Measurements from ENCODE around the gene SIPA1L2. TPM values are rescaled to one million over a fixed set of nuclear protein-coding genes. Genes with fewer than 3 reads are reported as not detected.

SIPA1L2 gene
- total RNA-seq, 1 donor from 2014 or later, result 3.0 TPM

- no peak for DNase-seq (ENCODE audit: low spot score)
- no peak for ATAC-seq
These were observed 36.0 kb downstream of the SIPA1L2 start for GRCh38 chr1:232593717-232594502.

- ATAC-seq, result no peak
- DNase-seq (ENCODE audit: low spot score), result no peak
These were observed 38.6 kb downstream of the SIPA1L2 start for GRCh38 chr1:232591344-232591743.

- ATAC-seq, result peak; percentile 16
- DNase-seq (ENCODE audit: low spot score), result no peak
These were observed 39.2 kb downstream of the SIPA1L2 start for GRCh38 chr1:232590744-232591082.

GRCh38 chr1:232589812-232590743, 39.9 kb downstream of the SIPA1L2 start:
- DNase-seq (ENCODE audit: low spot score) (no peak), ATAC-seq (peak; percentile 58)

- ATAC-seq, result no peak
- no peak for DNase-seq (ENCODE audit: low spot score)
These were observed 40.7 kb downstream of the SIPA1L2 start for GRCh38 chr1:232589111-232589811.

- no peak for DNase-seq (ENCODE audit: low spot score)
- ATAC-seq, result no peak
These were observed 42.6 kb downstream of the SIPA1L2 start for GRCh38 chr1:232587141-232588008.

GRCh38 chr1:232586679-232587078, 43.3 kb downstream of the SIPA1L2 start:
- no peak for DNase-seq (ENCODE audit: low spot score)
- no peak for ATAC-seq

GRCh38 chr1:232585486-232585885, 44.4 kb downstream of the SIPA1L2 start:
- ATAC-seq (no peak), DNase-seq (ENCODE audit: low spot score) (no peak)

GRCh38 chr1:232581932-232582331, 48.0 kb downstream of the SIPA1L2 start:
- ATAC-seq (no peak), DNase-seq (ENCODE audit: low spot score) (no peak)

Other genes with a start within 250 kb of the SIPA1L2 start
- 1.6 TPM for gene MAP10, start 175.3 kb upstream of the SIPA1L2 start, total RNA-seq

Measured in left lobe of liver (tissue), 2 donors.